Measurements from ENCODE around the gene LRRC27.

LRRC27 gene

GRCh38 chr10:132425029-132425756 lies 93.2 kb downstream of the LRRC27 start:
- H3K27ac ChIP-seq (ENCODE audit: low read length): no peak overlapping the region
- TF ChIP-seq CTCF (IDR thresholded peaks at IDR 0.05; ENCODE audit: low read depth, low read length) (no peak), EZH2phosphoT487 (IDR thresholded peaks at IDR 0.05; ENCODE audit: low read depth) (no peak)
- no peaks in the 10 kb centered on the region for H4K20me1 ChIP-seq (ENCODE audit: insufficient read depth, low read length)
- H3K4me3 ChIP-seq (ENCODE audit: low read length): no peak overlapping the region
- no peak overlapping the region for H2AFZ ChIP-seq (ENCODE audit: low read depth, low read length)
- H3K9me3 ChIP-seq (ENCODE audit: insufficient read depth, low read length): no peaks in the 10 kb centered on the region
- no peaks in the 10 kb centered on the region for H3K36me3 ChIP-seq (replicated peaks; ENCODE audit: low read depth, low read length)
- H3K9ac ChIP-seq (ENCODE audit: low read length): no peak overlapping the region
- no peak overlapping the region for H3K4me2 ChIP-seq (ENCODE audit: low read length)
- no peaks in the 10 kb centered on the region for H3K27me3 ChIP-seq (ENCODE audit: low read depth, low read length)
- H3K4me1 ChIP-seq (ENCODE audit: low read length): peaks cover 30% of the 10 kb centered on the region
- no peaks in the 10 kb centered on the region for H3K79me2 ChIP-seq (ENCODE audit: low read length)

- no peak overlapping the region for H3K27ac ChIP-seq (ENCODE audit: low read length)
- no peaks in the 10 kb centered on the region for H4K20me1 ChIP-seq (ENCODE audit: insufficient read depth, low read length)
- H3K4me1 ChIP-seq (ENCODE audit: low read length): peaks cover 27% of the 10 kb centered on the region
- TF ChIP-seq EZH2phosphoT487 (IDR thresholded peaks at IDR 0.05; ENCODE audit: low read depth) (no peak), CTCF (IDR thresholded peaks at IDR 0.05; ENCODE audit: low read depth, low read length) (no peak)
- no peaks in the 10 kb centered on the region for H3K36me3 ChIP-seq (replicated peaks; ENCODE audit: low read depth, low read length)
- no peak overlapping the region for H3K4me3 ChIP-seq (ENCODE audit: low read length)
- H3K27me3 ChIP-seq (ENCODE audit: low read depth, low read length): no peaks in the 10 kb centered on the region
- H3K9me3 ChIP-seq (ENCODE audit: insufficient read depth, low read length): no peaks in the 10 kb centered on the region
- no peak overlapping the region for H2AFZ ChIP-seq (ENCODE audit: low read depth, low read length)
- H3K4me2 ChIP-seq (ENCODE audit: low read length): no peak overlapping the region
- no peak overlapping the region for H3K9ac ChIP-seq (ENCODE audit: low read length)
- no peaks in the 10 kb centered on the region for H3K79me2 ChIP-seq (ENCODE audit: low read length)
Measured at GRCh38 chr10:132425757-132426155, 93.8 kb downstream of the LRRC27 start.

DNA sequence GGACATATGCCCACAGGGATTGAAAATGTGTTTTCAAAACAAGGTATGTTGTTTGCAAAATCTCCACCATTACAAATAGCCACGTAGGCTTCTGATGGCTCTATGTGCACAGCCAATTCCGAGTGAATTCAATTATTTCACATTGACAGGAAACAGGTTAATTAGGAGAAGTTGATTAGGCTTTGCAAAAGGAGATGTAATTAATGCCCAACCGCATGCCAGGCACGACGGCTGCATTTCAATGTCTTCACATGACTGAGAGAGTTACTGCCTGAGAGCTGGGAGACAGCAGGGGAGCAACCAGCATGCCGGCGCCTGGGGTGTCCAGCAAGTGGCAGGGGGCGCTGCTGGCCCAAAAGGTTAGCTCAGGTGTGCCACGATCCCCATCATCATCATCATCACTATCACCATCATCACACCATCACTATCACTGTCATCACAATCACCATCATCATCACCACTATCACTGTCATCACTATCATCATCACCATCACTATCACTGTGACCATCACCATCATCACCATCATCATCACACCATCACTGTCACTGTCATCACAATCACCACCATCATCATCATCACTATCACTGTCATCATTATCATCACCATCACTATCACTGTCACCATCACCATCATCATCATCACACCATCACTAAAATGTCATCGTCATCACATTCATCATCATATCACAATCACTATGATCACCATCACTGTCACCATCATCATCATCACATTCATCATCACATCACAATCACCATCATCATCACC lies 95.2 kb downstream of the LRRC27 start:
- no peak overlapping the region for H3K9ac ChIP-seq (ENCODE audit: low read length)
- no peak overlapping the region for H3K4me2 ChIP-seq (ENCODE audit: low read length)
- H3K9me3 ChIP-seq (ENCODE audit: insufficient read depth, low read length): no peaks in the 10 kb centered on the region
- peaks cover 12% of the 10 kb centered on the region for H3K4me1 ChIP-seq (ENCODE audit: low read length)
- H3K36me3 ChIP-seq (replicated peaks; ENCODE audit: low read depth, low read length): no peaks in the 10 kb centered on the region
- no peaks in the 10 kb centered on the region for H3K79me2 ChIP-seq (ENCODE audit: low read length)
- TF ChIP-seq EZH2phosphoT487 (IDR thresholded peaks at IDR 0.05; ENCODE audit: low read depth): no peak
- TF ChIP-seq CTCF (IDR thresholded peaks at IDR 0.05; ENCODE audit: low read depth, low read length): no peak
- no peak overlapping the region for H3K27ac ChIP-seq (ENCODE audit: low read length)
- no peaks in the 10 kb centered on the region for H4K20me1 ChIP-seq (ENCODE audit: insufficient read depth, low read length)
- no peaks in the 10 kb centered on the region for H3K27me3 ChIP-seq (ENCODE audit: low read depth, low read length)
- H3K4me3 ChIP-seq (ENCODE audit: low read length): no peak overlapping the region
- H2AFZ ChIP-seq (ENCODE audit: low read depth, low read length): no peak overlapping the region

DNA sequence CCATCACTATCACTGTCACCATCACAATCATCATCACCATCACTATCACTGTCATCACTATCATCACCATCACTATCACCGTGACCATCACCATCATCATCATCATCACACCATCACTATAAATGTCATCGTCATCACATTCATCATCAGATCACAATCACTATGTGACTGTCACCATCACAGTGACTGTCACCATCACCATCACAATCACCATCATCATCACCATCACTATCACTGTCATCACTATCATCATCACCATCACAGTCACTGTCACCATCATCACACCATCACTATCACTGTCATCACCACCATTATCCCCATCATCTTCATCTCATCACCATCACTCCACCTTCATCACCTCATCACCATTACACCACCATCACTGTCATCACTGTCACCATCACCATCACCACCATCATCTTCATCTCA lies 96.0 kb downstream of the LRRC27 start:
- Histone ChIP-seq H3K4me1 (ENCODE audit: low read length) (peaks cover 5% of the 10 kb centered on the region), H3K9me3 (ENCODE audit: insufficient read depth, low read length) (no peaks in the 10 kb centered on the region), H3K36me3 (replicated peaks; ENCODE audit: low read depth, low read length) (no peaks in the 10 kb centered on the region), H2AFZ (ENCODE audit: low read depth, low read length) (no peak overlapping the region), H4K20me1 (ENCODE audit: insufficient read depth, low read length) (no peaks in the 10 kb centered on the region), H3K9ac (ENCODE audit: low read length) (no peak overlapping the region), H3K4me3 (ENCODE audit: low read length) (no peak overlapping the region), H3K79me2 (ENCODE audit: low read length) (no peaks in the 10 kb centered on the region), H3K27me3 (ENCODE audit: low read depth, low read length) (no peaks in the 10 kb centered on the region), H3K4me2 (ENCODE audit: low read length) (no peak overlapping the region), H3K27ac (ENCODE audit: low read length) (no peak overlapping the region)
- TF ChIP-seq EZH2phosphoT487 (IDR thresholded peaks at IDR 0.05; ENCODE audit: low read depth) (no peak), CTCF (IDR thresholded peaks at IDR 0.05; ENCODE audit: low read depth, low read length) (no peak)

All from OCI-LY3 (cell line).